Body of pancreas (tissue), 4 donors: ENCODE results near the gene NOP9.

Source experiments
- CTCF ChIP-seq, 7 experiments: fragments of 450-650 bp in 4 of 7; fragments of 200-600 bp in 3 of 7; sonication (generic) in 3 of 7; IDR thresholded peaks; one replicate each; pipeline ENCODE4 v1.5.1; 2016 to 2019; ENCODE audit warnings: antibody characterized with exemption in 7 of 7
- POLR2A ChIP-seq, 3 donors: fragments of 450-650 bp; IDR thresholded peaks; one replicate each; pipeline ENCODE4 v1.6.1; 2016; ENCODE audit warnings: antibody characterized with exemption in 3 of 3, mild to moderate bottlenecking in 2 of 3

GRCh38 chr14:24252289-24253124 lies 47.1 kb upstream of the NOP9 start:
- TF ChIP-seq CTCF (IDR thresholded peaks at IDR 0.05) (no peak), POLR2A (IDR thresholded peaks at IDR 0.05) (no peak)
